IgD-negative memory B cell (primary cell): Measurements from ENCODE around the gene DNAI2. TPM values are rescaled to one million over a fixed set of nuclear protein-coding genes. Genes with fewer than 3 reads are reported as not detected.

ENCODE experiments used
- H3K27ac Mint-ChIP-seq, 3 donors: one replicate each; pipeline ENCODE4 v1.8.0; 2020 to 2022; ENCODE audit warnings: mild to moderate bottlenecking in 3 of 3, mixed read lengths in 3 of 3, moderate library complexity in 1 of 3
- H3K27me3 Mint-ChIP-seq: one replicate; pipeline ENCODE4 v1.8.0; 2021; ENCODE audit warnings: mixed read lengths
- H3K36me3 Mint-ChIP-seq: one replicate; pipeline ENCODE4 v1.8.0; 2020; ENCODE audit warnings: mild to moderate bottlenecking, mixed read lengths
- H3K4me1 Mint-ChIP-seq, 3 donors: one replicate each; pipeline ENCODE4 v1.8.0; 2020 to 2022; ENCODE audit warnings: mixed read lengths in 3 of 3, mild to moderate bottlenecking in 1 of 3
- H3K4me3 Mint-ChIP-seq, 4 donors: one replicate each; pipeline ENCODE4 v1.8.0; 2020 to 2022; ENCODE audit warnings: mild to moderate bottlenecking in 4 of 4, mixed read lengths in 4 of 4, moderate library complexity in 3 of 4
- H3K9me3 Mint-ChIP-seq, 3 donors: one replicate each; pipeline ENCODE4 v1.8.0; 2020 to 2021; ENCODE audit warnings: mixed read lengths in 3 of 3, mild to moderate bottlenecking in 1 of 3
- polyA plus RNA-seq: library from polyadenylated mRNA; unstranded; fragments of 300-500 nt; fragmentation: Illumina TruSeq; gene quantifications from one replicate; pipeline ENCODE4 v1.2.3, GENCODE V29; 2021

The DNAI2 gene
- polyA plus RNA-seq, 1 donor from 2014 or later = not detected

DNA sequence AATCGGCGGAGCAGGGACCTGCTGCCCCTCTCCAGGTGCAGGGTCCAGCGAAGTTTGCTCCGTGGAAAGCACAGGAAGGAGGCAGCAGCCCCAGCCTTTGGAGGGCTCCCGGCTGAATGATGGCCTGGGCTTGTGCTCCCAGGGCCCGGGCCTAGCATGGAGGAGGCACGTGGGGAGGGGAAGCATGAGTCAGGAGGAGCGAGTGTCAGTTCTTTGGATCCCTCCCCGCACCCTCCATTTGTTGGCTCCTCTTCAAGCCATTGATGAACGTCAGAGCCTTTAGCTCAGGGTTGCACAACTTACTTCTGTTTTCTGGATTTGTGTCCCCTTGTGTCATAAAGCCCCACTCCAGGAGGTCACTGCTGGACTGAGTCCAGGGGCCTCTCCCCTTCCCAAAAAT, 34.9 kb upstream of the DNAI2 start:
- Mint-ChIP-seq H3K4me1 (peaks cover 2 to 4% (median 3%) of the 10 kb centered on the region in 3 donors), H3K9me3 (no peaks in the 10 kb centered on the region), H3K27ac (no peak overlapping the region), H3K36me3 (no peaks in the 10 kb centered on the region), H3K4me3 (no peak overlapping the region), H3K27me3 (no peaks in the 10 kb centered on the region)

DNA sequence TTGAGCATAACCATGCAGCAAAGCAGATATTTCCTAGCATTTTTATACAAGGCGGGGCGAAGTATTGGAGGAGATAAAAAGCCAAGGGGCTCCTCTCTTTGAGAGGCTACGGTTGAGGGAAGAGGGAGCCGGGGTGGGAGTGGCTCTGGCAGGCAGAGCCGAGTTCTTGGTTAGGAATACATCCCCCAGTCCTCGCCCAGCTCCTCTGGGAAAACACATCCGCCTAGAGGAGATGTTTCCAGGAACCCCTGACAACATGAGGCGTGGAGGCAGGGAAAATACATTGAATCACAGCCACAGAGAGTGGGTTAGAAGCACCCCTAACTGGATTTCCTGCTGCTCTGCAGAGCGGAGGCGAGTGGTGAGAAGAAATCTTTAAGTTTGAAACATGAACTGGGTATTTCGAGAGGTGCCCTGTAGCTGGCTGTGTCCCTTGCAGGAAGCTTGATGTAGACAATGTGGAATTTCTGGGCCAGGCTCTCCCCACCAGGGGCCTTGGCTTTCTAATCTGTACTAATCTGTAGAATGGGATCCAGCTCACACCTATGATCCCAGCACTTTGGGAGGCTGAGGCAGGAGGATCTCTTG, 33.3 kb upstream of the DNAI2 start:
- Mint-ChIP-seq H3K27me3 (no peaks in the 10 kb centered on the region), H3K4me3 (no peak overlapping the region), H3K36me3 (no peaks in the 10 kb centered on the region), H3K4me1 (no peaks in the 10 kb centered on the region), H3K27ac (no peak overlapping the region), H3K9me3 (no peaks in the 10 kb centered on the region)

DNA sequence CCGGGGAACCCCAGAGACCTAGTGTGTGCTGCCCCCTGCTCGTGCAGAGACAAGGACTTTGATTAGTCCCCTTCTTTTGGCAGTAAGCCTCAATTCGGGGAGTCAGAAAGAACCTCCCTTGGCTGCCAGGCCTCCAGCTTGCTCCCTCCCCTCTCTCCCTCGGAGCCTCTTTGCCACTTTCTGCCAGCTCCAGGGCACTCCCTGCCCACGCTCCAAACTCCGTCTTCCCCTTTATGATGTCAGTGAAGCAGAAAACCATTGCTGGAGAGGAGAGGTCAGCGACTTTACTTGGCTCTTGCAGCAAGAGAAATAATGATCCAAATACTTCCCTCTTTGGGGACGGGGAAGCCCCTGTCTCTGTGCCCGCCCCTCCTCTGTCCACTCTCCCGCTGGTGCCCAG, 32.6 kb upstream of the DNAI2 start:
- Mint-ChIP-seq H3K4me1 (no peaks in the 10 kb centered on the region), H3K36me3 (no peaks in the 10 kb centered on the region), H3K27ac (no peak overlapping the region), H3K4me3 (no peak overlapping the region), H3K9me3 (no peaks in the 10 kb centered on the region), H3K27me3 (no peaks in the 10 kb centered on the region)

DNA sequence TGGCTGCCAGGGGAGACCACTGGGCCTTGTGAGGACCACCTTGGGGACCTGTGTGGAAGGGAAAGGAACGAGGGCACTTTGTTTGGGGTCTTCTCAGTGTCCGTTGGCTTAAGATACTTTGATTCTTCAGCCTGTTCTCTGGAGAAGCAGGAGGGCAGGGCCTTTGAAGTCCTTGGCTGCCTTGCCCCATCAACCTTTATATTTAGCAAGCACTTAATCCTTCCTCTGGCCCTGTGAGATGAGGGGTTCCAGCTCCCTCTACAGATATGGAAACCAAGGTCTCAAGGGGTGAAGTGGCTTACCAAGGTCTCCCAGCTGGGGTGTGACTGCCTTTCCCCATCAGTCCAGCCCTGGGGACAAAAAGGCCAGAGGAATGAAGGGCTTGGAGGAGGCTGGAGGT, 32.2 kb upstream of the DNAI2 start:
- H3K9me3 Mint-ChIP-seq = no peaks in the 10 kb centered on the region
- H3K36me3 Mint-ChIP-seq = no peaks in the 10 kb centered on the region
- no peaks in the 10 kb centered on the region for H3K4me1 Mint-ChIP-seq
- H3K27me3 Mint-ChIP-seq = no peaks in the 10 kb centered on the region
- H3K4me3 Mint-ChIP-seq = no peak overlapping the region
- H3K27ac Mint-ChIP-seq = no peak overlapping the region

DNA sequence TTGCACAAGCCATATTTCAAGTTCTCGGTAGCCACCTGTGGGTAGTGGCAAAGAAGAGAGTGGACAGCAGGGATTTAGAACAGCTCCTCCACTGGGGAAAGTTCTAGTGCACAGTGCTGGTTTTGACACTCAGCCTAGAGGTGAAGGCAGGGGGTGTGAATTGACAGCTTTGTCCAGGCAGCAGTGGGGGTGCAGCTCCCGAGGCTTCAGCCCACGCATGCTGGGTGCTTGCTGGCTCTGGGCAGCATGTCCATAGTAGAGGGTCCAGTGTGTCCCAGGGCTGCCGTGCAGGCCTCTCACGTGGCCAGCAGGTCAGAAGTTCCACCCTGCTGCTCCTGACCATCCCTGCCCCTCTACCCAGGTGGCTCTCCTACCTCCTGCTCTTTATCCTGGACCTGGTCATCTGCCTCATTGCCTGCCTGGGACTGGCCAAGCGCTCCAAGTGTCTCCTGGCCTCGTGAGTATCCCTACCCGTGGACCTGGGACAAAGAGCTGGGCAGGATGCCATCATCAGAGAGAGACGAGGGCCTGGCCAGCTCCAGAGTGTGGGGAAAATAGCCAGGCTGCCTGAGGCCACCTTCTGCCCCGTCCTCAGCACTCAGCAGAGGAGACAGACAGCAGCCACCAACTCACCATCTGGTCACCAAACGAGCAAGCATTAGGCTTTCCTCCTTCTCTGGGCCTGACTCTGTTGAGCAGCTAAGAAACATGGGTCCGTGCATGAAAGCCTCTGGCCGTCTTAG, 30.9 kb upstream of the DNAI2 start:
- no peaks in the 10 kb centered on the region for H3K36me3 Mint-ChIP-seq
- H3K4me1 Mint-ChIP-seq = no peaks in the 10 kb centered on the region
- no peak overlapping the region for H3K4me3 Mint-ChIP-seq
- no peaks in the 10 kb centered on the region for H3K27me3 Mint-ChIP-seq
- no peaks in the 10 kb centered on the region for H3K9me3 Mint-ChIP-seq
- no peak overlapping the region for H3K27ac Mint-ChIP-seq

DNA sequence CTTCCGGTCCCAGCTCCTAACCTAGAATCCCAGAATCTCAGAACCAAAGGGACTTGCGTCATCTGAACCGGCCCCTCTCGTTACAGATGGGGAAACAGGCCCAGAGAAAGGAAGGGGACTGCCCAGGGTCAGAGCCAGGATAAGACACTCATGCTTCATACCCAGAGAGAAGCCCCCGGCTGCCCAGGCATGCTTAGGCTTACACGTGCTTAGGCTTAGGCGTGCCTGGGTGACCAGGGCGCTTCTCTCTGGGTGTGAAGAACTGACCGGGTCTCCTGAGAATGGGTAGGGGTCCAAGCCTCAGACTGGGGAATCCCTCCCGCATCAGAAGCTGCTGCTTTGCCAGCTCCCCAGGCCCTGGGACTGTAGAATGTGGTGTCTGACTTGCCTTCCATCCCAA, 29.9 kb upstream of the DNAI2 start:
- Mint-ChIP-seq H3K27ac (no peak overlapping the region), H3K9me3 (no peaks in the 10 kb centered on the region), H3K36me3 (no peaks in the 10 kb centered on the region), H3K4me3 (no peak overlapping the region), H3K27me3 (no peaks in the 10 kb centered on the region), H3K4me1 (no peaks in the 10 kb centered on the region)

DNA sequence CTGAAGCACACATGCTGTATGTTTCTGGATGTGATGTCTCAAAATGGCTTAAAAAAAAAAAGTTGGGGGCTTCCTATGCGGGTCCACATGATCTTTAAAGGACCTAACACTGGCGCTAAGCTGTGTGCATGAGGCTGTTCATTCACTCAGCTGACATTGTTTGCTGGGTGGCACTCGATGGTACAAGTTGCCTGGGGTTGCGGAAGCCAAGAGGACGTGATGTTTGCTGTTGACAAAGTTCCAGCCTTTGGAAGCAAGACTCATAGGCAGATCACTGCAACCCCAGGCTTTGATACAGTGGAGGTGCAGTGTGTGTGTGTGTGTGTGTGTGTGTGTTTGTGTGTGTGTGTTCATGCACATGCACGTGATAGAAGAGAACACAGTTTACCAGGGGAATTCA, 29.5 kb upstream of the DNAI2 start:
- no peak overlapping the region for H3K4me3 Mint-ChIP-seq
- H3K27me3 Mint-ChIP-seq = no peaks in the 10 kb centered on the region
- no peaks in the 10 kb centered on the region for H3K4me1 Mint-ChIP-seq
- peaks cover 1% of the 10 kb centered on the region for H3K36me3 Mint-ChIP-seq
- H3K27ac Mint-ChIP-seq = no peak overlapping the region
- H3K9me3 Mint-ChIP-seq = no peaks in the 10 kb centered on the region

DNA sequence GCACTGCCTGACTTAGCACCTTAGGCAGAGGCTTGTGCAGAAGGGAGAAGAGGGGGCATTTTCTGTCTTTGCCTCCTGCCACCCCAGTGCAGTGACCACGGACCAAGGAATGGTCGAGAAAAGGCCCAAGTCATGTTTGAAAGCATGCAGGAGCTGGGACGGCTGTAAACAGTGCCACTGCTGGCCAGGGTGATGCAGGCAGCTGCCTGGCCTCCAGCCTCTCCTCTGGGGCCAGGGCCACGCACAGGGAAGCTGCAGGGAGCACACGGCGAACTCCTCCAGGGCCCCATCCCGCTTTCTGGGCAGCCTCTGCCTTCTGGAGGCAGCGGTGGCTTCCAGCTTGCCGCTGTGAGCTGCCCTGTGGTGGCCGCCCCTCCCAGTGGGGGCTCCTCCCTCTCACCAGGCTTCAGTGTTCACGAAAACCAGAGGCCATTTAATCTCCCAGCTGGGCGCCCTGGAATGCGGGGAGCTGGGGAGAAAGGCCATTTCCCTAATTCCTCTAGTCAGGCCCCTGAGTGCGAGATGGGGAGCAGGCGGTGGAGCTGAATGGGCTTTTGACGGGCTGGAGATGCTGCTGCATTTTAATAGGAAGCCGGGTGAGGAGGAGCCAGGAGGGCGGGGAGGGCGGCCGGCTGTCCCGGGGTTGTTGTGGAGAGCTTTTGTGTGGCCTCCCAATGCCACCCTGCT, 28.7 kb upstream of the DNAI2 start:
- H3K9me3 Mint-ChIP-seq = no peaks in the 10 kb centered on the region
- no peak overlapping the region for H3K27ac Mint-ChIP-seq
- peaks cover 2% of the 10 kb centered on the region for H3K36me3 Mint-ChIP-seq
- no peaks in the 10 kb centered on the region for H3K27me3 Mint-ChIP-seq
- no peak overlapping the region for H3K4me3 Mint-ChIP-seq
- no peaks in the 10 kb centered on the region for H3K4me1 Mint-ChIP-seq

DNA sequence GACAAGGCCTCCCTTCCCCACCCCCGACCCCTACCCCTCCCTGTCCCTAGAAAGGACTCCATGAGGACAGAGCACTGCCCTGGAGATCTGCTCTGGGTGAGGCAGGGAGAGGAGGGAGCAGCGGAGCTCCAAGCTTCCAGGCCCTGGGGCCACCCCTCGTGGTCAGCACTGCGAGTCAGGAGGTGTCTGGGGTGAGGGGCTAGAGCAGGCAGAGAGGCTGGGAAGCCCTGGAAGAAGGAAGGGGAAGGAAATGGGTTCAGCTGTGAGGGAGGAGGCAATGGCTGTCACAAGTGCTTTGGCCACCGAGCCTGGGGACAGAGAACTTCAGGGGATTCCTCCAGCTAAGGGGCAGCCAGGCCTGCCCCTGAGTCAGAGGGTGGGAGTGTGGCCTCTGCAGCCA, 28.2 kb upstream of the DNAI2 start:
- no peaks in the 10 kb centered on the region for H3K9me3 Mint-ChIP-seq
- no peak overlapping the region for H3K4me3 Mint-ChIP-seq
- H3K4me1 Mint-ChIP-seq = no peaks in the 10 kb centered on the region
- H3K36me3 Mint-ChIP-seq = peaks cover 2% of the 10 kb centered on the region
- no peak overlapping the region for H3K27ac Mint-ChIP-seq
- H3K27me3 Mint-ChIP-seq = no peaks in the 10 kb centered on the region

DNA sequence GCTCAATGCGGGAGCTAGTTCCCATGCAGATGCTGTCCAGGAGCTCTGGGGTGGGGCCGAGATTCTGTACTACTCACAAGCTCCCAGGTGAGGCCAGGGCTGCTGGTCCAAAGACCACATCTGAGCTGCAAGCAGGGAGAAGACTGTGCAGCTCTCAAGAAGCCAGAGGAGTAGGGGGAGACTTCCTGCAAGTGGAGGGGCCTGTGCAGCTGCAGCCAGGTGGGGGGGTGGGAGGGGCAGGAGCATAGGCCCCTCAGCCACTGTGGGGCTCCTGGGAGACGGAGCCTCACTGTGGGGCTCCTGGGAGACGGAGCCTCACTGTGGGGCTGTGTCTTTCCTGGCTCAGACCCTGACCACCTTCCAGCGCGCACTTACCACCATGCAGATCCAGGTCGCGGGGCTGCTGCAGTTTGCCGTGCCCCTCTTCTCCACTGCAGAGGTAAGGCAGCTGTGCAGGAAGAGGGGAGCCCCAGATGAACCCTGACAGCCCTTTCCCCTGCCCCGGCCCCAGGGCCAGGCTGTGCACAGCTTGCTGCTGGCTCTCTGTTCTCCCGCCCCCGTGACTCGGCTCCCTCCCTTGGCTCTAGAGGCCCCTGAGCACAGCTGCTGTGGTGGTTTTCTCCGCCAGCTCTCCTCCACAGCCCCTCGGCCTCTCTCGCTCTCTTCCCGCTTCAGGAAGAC, 24.3 kb upstream of the DNAI2 start:
- no peaks in the 10 kb centered on the region for H3K9me3 Mint-ChIP-seq
- H3K4me3 Mint-ChIP-seq = no peak overlapping the region
- peaks cover 5% of the 10 kb centered on the region for H3K36me3 Mint-ChIP-seq
- H3K4me1 Mint-ChIP-seq = no peaks in the 10 kb centered on the region
- no peaks in the 10 kb centered on the region for H3K27me3 Mint-ChIP-seq
- H3K27ac Mint-ChIP-seq = no peak overlapping the region

DNA sequence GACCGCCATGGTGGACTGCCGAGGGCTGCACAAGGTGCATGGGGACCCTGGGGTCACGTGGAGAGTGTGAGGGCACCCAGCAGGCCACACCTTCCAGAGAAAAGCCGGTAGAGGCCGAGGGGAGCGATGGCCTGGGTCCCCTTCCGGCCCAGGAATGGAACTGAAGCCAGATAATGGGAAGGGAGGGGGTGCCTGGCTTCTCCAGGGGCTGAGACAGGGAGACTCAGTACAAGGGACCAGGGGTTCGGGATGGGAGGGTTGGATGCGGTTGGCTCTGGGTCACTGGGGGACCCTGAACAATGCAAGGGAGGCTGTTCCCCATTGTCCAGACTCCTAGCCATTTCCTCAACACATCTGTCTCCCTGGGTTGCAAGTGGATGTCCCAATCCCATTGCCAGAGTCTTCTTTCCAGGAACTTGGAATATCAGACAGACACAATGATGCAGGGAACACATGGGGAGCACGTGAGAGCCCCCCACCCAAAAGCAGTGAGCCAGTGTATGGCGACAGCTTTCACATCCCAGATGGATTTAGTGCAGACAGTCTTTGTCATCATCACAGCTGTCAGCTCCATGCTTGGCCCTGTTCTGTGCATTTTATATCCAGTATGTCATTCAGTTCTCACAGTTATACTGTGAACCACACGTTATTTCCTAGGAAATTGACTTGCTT, 23.6 kb upstream of the DNAI2 start:
- no peak overlapping the region for H3K27ac Mint-ChIP-seq

DNA sequence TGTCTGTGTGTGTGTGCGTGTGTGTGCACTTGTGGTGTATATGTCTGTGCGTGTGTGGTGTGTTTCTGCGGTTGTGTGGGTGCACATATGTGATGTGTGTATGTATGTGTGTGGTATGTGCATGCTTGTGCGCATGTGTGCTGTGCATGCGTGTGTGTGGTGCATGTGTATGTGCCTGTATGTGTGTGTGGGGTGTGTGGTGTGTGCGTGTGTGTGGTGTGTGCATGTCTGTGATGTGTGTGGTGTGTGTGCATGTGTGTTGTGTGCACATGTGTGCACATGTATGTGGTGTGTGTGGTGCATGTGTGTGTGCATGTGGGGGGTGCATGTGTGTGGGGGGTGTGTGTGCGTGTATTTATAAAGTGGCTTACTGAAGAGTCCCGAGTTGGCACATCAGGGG, 23.0 kb upstream of the DNAI2 start:
- H3K9me3 Mint-ChIP-seq = no peaks in the 10 kb centered on the region
- no peaks in the 10 kb centered on the region for H3K27me3 Mint-ChIP-seq
- H3K4me1 Mint-ChIP-seq = no peaks in the 10 kb centered on the region
- H3K36me3 Mint-ChIP-seq = peaks cover 5% of the 10 kb centered on the region
- H3K27ac Mint-ChIP-seq = no peak overlapping the region
- H3K4me3 Mint-ChIP-seq = no peak overlapping the region

More for the DNA sequence above, 23.6 kb upstream of the DNAI2 start:
- Mint-ChIP-seq H3K4me3 (no peak overlapping the region), H3K36me3 (peaks cover 5% of the 10 kb centered on the region), H3K27me3 (no peaks in the 10 kb centered on the region), H3K9me3 (no peaks in the 10 kb centered on the region), H3K4me1 (no peaks in the 10 kb centered on the region)

DNA sequence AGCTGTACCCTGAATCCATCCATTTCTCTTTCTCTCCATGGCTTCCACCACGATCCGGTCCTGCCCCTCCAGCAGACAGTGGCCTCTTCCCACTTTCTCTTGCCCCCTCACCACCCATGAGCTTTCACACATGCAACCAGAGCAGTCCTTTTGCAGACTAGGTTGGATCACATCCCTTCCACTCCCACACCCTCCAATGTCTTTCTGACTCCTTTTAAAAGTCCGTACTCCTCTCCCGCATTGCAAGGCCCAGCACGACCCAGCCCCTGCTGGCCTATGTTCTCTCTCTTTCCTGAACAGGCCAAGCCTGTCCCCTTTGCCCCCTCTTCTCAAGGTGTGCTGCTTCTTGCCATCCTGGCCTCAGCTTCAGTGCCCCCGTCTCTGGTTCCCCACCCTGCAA, 22.5 kb upstream of the DNAI2 start:
- Mint-ChIP-seq H3K36me3 (peaks cover 5% of the 10 kb centered on the region), H3K27me3 (no peaks in the 10 kb centered on the region), H3K9me3 (no peaks in the 10 kb centered on the region), H3K4me3 (no peak overlapping the region), H3K27ac (no peak overlapping the region), H3K4me1 (no peaks in the 10 kb centered on the region)

DNA sequence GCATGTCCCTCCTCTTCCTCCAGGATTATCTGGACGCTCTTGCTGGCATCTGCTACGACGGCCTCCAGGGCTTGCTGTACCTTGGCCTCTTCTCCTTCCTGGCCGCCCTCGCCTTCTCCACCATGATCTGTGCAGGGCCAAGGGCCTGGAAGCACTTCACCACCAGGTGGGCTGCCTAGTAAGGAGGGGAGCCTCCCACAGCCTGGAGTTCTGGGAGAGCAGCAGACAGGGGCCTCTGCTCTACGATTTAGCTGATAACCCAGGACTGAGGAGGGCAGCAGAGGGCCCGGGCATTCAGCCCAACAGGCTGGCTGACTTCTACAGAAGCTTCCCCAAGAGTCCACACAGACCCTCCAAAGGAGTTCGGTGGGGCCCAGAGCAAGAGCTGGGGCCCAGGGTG, 21.8 kb upstream of the DNAI2 start:
- Mint-ChIP-seq H3K4me3 (no peak overlapping the region), H3K36me3 (peaks cover 5% of the 10 kb centered on the region), H3K9me3 (no peaks in the 10 kb centered on the region), H3K27me3 (no peaks in the 10 kb centered on the region), H3K27ac (no peak overlapping the region), H3K4me1 (no peaks in the 10 kb centered on the region)

DNA sequence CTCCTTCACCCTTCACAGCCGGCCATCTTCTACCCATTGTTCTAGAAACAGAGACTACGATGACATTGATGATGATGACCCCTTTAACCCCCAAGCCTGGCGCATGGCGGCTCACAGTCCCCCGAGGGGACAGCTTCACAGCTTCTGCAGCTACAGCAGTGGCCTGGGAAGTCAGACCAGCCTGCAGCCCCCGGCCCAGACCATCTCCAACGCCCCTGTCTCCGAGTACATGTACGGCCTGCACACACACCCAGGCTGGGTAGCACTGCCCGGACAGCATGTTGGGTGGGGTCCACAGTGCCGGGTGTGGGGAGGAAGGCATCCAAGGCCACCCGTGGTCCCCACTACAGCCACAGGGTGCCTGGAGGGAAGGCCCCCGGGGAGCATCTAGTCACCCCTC, 21.0 kb upstream of the DNAI2 start:
- Mint-ChIP-seq H3K27ac (peak overlapping the region in 1 of 3 donors; percentile 27), H3K4me1 (no peaks in the 10 kb centered on the region), H3K9me3 (no peaks in the 10 kb centered on the region), H3K36me3 (peaks cover 5% of the 10 kb centered on the region), H3K4me3 (no peak overlapping the region), H3K27me3 (no peaks in the 10 kb centered on the region)
